Fibroblast of peridontal ligament (primary cell): ENCODE measurements around the gene TRAP1.
A peak's percentile ranks its signal among the peaks of the same experiment; 100 is the strongest.
"Not testable (repeated sequence)": the region's sequence is repeated elsewhere in the genome, so short reads cannot be mapped to it uniquely, and the experiment has no call there.

ENCODE experiments used
- DNase-seq: peaks from one replicate; pipeline ENCODE4 v3.0.0-alpha.2; 2010; ENCODE audit errors: extremely low read depth

The TRAP1 gene

DNA sequence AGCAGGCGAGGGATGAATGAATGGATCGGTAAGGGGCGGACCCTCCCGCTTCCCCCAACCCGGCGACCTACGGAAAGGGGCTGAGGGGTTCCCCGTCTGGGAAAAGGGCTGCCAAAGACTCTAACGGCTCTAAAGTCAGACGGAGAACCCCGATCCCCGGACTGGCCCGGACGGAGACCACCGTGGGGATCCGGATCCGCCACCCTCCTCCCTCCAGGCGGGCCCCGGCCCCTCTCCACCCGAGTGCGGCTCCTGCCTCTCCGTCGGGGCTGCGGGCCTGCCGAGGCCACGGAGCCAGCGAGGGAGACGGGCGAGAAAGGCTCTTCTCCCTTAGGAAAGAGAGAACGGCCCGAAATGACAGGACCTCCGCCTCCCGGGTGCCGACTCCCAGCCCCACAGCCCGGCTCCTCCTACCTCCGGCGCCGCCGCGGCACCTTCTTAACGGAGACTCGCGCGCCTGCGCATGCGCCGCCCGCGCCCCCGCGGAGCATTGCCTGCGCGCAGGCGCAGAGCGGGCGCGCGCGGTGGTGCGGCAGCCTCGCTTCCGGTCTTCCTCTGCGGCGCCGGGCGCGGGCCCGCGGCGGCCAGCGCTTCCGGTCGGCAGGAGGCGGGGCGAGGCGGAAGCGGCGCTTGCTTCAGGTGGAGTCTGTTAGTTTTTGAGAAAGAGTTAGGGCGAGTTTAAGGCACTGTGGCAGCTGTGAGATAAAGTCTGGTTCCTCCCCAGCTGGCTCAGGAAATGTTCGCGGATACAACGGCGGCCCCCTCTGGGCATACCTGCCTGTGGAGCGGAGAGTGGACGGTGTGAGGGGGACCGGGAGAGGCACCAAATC, 106.0 kb downstream of the TRAP1 start, which contains the start of gene SLX4:
Gene SLX4 (minus strand): TSS at position 461 of the 830 bp plus-strand sequence. CDS start 2,642 bp downstream, outside the sequence.
- peak; percentile 80 for DNase-seq

DNA sequence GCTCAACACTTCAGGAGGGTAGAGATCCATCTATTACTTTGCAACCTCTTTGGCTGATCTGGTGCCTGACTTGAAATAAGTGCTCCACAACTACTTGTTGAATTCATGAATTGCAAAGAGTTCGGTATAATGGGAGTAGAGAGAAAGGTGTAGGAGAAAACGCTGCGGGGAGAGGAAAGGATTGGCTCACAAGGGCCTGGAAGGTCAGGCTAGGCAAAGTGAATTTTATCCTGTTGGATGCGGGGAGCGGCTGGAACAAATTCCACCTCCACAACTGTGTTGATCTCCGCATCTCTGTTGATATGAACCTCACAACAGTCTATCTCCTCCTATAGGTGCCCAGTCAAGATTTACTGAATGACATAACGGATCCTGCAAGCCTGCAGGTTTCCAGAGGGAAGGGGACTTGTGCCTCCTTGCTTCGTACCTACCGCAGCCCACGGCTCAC, 106.6 kb downstream of the TRAP1 start:
- DNase-seq: no peak

DNA sequence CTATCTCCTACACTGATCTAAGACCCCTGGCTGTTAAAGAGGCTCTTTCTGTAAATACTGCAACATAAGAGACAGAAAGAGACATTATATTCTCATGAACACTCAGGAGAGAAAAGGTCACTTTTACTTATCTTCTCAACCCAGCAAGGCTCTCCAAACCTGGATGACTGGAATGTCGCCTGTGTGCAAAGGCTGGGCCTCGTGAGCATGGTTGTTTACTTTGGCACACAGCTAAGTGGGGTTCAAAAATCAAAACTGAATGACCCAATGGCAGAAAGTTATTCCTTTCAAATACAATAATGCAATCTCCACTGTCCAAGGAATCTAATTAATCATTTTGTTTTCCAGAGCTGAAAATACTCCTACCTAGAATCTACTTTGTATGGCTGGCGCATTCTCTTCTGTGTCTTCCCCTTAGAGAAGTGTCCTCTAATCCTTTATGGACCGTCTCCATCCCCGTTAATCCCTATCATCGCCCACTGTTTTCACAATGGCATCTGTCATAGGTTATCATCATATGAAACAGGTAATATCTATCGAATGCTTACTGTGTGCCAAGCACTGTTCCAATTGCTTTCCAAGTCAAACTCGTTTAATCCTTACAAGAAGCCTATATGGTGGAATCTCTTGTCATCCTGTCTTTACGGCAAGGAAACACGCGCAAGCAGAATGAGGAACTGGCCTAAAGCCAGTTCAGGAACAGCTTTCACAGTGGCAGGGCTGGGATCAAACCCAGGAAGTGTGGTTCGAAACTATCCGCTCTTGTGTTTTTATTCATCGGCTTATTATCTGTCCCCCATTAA, 107.2 kb downstream of the TRAP1 start:
- DNase-seq: no peak

DNA sequence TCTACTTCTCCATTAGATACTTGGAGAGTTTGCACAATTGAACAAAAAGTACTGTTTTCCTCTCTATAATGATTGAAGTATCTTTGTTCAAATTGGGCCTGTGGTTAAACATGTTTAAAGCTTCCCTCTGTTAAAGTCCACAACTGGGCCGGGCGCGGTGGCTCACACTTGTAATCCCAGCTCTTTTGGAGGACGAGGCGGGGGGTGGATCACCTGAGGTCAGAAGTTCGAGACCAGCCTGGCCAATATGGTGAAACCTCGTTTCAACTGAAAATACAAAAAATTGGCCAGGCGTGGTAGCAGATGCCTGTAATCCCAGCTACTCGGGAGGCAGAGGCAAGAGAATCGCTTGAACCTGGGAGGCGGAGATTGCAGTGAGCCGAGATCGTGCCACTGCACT, 108.3 kb downstream of the TRAP1 start:
- DNase-seq: not testable (repeated sequence)

DNA sequence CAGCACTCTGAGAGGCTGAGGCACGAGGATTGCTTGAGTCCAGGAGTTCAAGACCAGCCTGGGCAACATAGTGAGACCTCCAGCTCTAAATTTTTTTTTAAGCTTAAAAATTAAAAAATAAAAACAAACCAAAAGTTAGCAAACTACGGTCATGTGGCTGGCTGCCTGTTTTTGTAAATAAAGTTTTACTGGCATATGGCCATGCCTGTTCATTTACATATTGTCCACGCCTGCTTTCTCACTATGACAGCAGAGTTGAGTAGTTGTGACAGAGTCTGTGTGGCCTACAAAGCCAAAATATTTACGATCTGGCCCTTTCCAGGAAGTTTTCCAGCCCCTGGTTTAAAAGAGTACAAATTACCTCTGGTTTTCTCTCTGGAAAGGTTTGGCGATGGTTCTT, 109.3 kb downstream of the TRAP1 start:
- DNase-seq: no peak
